Transverse colon (tissue), 4 donors: ENCODE results near the gene MED10.

Source experiments
- CTCF ChIP-seq, 5 experiments: fragments of 200-600 bp in 3 of 5; fragments of 450-650 bp in 2 of 5; sonication (generic) in 3 of 5; IDR thresholded peaks; 1 replicate in 2 of 5; 2 replicates in 3 of 5; pipeline ENCODE4 v1.5.1; 2016 to 2017; ENCODE audit warnings: antibody characterized with exemption in 5 of 5, inconsistent platforms in 3 of 5, mild to moderate bottlenecking in 2 of 5, moderate library complexity in 1 of 5
- POLR2A ChIP-seq: fragments of 450-650 bp; IDR thresholded peaks from one replicate; pipeline ENCODE4 v1.6.1; 2016; ENCODE audit warnings: antibody characterized with exemption, mild to moderate bottlenecking, moderate library complexity
- POLR2AphosphoS5 ChIP-seq, 3 donors: sonication (generic); formaldehyde crosslinking; IDR thresholded peaks; one replicate each; pipeline ENCODE4 v1.6.1; 2016; ENCODE audit warnings: antibody characterized with exemption in 3 of 3

GRCh38 chr5:6371079-6371810 is 7.1 kb downstream of the MED10 start:
- TF ChIP-seq CTCF (IDR thresholded peaks at IDR 0.05) (no peak), POLR2AphosphoS5 (IDR thresholded peaks at IDR 0.05) (no peak), POLR2A (no peak)
